Femur (tissue), 1 donor: ENCODE results near the gene WDR64.
A peak's percentile ranks its signal among the peaks of the same experiment; 100 is the strongest.

Experiments used
- DNase-seq: peaks from one replicate; pipeline ENCODE4 v3.0.0-alpha.2; 2017

WDR64 gene

DNA sequence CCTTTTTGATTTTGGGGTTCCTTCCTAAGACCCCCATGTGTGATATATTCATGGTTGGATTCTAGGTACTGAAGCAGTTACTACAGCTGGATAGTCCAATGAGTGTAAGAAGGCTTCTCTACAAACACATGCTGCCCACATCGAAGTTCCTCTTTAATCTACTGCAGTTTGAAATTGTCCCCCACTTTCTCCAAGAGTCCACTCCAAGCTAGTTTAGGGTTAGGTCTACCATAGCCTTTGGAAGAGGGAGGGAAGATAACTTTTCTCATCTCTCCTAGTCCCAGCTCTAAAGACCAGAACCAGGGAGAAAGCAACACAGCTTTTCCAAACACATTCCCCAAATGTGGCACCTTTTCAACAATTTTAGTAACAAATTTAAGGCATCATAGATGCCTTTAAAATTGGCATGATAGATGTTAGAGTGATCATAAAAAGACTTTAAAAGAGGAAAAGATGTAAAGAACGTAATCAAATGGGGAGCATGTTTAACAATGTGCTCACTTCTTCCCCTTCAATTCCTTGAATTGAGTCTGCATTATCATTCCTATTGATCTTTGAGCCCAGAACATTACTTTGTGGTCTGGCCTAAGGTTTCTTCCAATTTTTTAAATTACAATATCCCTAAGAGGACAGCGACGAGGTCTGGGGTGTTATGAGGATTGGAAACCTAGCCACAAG, 194.9 kb downstream of the WDR64 start:
- DNase-seq = no peak

DNA sequence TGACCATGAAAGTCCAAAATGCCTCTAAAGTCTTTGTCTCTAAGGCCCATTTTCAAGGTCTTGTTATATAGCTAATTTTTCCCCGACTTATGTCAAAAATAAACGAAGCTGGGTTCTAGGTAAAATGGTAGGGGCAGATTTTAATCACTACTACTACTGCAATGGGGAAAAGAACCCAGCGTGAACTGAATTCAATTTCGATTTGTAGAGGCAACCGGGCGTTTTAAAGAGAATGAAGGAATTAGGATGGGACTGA, 195.4 kb downstream of the WDR64 start:
- DNase-seq = no peak

GRCh38 chr1:241847796-241848685, 196.0 kb downstream of the WDR64 start, which contains the start of gene EXO1:
TSS of gene EXO1 (plus strand) at chr1:241848204. CDS start at chr1:241850426, 2,222 bp downstream.
- DNase-seq = peak; percentile 95

DNA sequence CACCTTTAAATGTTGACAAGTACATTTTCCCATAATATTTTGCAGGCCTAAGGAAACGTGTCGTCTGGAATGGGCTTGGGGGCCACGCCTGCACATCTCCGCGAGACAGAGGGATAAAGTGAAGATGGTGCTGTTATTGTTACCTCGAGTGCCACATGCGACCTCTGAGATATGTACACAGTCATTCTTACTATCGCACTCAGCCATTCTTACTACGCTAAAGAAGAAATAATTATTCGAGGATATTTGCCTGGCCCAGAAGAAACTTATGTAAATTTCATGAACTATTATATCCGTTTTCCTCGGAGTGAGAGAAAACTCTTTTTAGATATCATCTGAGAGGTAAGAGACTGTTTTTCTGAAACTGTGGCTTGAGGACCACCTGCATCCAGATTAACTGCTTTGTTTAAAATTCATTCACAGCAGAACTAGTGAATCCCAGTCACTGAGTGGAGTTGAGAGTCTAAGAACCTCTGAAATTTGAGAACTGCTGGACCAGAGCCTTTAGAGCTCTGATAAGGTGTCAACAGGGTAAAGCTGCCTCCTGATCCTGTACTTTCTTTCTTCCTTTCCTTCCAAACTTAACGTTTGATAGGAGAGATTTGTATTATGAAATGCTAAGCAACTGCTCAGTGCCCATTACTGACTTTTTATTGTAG, 196.7 kb downstream of the WDR64 start:
- DNase-seq = no peak

- no peak for DNase-seq
Observed at GRCh38 chr1:241849345-241849695, 197.2 kb downstream of the WDR64 start.
